Cardiac muscle cell (in vitro differentiated cells and primary cell): Measurements from ENCODE around the gene CHN2. TPM values are rescaled to one million over a fixed set of nuclear protein-coding genes. Genes with fewer than 3 reads are reported as not detected.

Experiments
- DNase-seq, 2 donors: peaks; one replicate each; pipeline versions ENCODE4 v3.0.0 to v3.0.0-alpha.2; 2010 to 2017; ENCODE audit warnings: low read depth in 1 of 2, low spot score in 1 of 2
- H3K27ac ChIP-seq: fragments of 200-600 bp; sonication (generic); 2 replicates; pipeline ENCODE4 v1.5.1; 2016
- H3K27me3 ChIP-seq: fragments of 200-600 bp; sonication (generic); 2 replicates; pipeline ENCODE4 v1.6.0; 2016; ENCODE audit warnings: control low read depth
- H3K36me3 ChIP-seq: fragments of 200-600 bp; sonication (generic); 2 replicates; pipeline ENCODE4 v1.5.1; 2016; ENCODE audit warnings: control low read depth
- H3K4me1 ChIP-seq: fragments of 200-600 bp; sonication (generic); 2 replicates; pipeline ENCODE4 v1.8.1; 2017; ENCODE audit warnings: low read depth, mild to moderate bottlenecking, mixed run types
- H3K4me3 ChIP-seq: fragments of 200-600 bp; sonication (generic); 2 replicates; pipeline ENCODE4 v1.5.1; 2016; ENCODE audit warnings: mild to moderate bottlenecking
- H3K9me3 ChIP-seq: fragments of 200-600 bp; sonication (generic); 2 replicates; pipeline ENCODE4 v1.5.1; 2017; ENCODE audit warnings: low read depth, mild to moderate bottlenecking, control low read depth
- polyA plus RNA-seq: library from polyadenylated mRNA; unstranded; fragments of >200 nt; fragmentation: Nextera tagmentation; extraction: Ambion mirVana; gene quantifications from 2 replicates; pipeline ENCODE4 v1.2.1, GENCODE V29; 2016
- total RNA-seq: library from RNA; depleted of rRNA; stranded (reverse); fragments of >200 nt; gene quantifications from 2 replicates; pipeline ENCODE4 v1.2.3, GENCODE V29; 2016
- TF ChIP-seq, protein P1 (sequence below): IDR thresholded peaks from 2 replicates; pipeline ENCODE4 v1.5.1; 2012; ENCODE audit warnings: low read depth, mild to moderate bottlenecking, low read length

Gene CHN2
- total and polyA plus RNA-seq, 2 experiments from 2014 or later: 16.0 to 30.5 TPM

DNA sequence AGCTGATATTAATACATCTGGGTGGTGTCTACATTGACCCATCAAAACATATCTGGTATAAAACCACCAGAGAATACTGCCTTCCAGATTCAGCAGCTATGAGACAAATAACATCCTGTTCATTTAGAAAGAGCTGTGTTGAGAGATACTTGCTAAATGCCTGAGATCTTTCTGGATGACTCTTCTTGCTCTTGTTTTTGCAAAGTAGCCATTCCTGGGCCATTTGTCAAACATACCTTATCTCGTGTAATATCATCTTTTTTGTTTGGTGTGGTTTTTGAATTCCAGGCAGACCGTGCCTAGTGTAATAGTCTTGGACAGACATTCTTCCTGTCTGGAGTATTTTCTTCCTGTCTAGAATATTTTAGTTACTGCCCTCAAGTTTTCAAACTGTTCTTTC lies 294.4 kb downstream of the CHN2 start:
- Histone ChIP-seq H3K4me3 (no peak overlapping the region), H3K4me1 (peaks cover 31% of the 10 kb centered on the region), H3K36me3 (no peaks in the 10 kb centered on the region), H3K27me3 (no peaks in the 10 kb centered on the region), H3K9me3 (no peaks in the 10 kb centered on the region), H3K27ac (no peak overlapping the region)
- TF ChIP-seq, protein P1, sequence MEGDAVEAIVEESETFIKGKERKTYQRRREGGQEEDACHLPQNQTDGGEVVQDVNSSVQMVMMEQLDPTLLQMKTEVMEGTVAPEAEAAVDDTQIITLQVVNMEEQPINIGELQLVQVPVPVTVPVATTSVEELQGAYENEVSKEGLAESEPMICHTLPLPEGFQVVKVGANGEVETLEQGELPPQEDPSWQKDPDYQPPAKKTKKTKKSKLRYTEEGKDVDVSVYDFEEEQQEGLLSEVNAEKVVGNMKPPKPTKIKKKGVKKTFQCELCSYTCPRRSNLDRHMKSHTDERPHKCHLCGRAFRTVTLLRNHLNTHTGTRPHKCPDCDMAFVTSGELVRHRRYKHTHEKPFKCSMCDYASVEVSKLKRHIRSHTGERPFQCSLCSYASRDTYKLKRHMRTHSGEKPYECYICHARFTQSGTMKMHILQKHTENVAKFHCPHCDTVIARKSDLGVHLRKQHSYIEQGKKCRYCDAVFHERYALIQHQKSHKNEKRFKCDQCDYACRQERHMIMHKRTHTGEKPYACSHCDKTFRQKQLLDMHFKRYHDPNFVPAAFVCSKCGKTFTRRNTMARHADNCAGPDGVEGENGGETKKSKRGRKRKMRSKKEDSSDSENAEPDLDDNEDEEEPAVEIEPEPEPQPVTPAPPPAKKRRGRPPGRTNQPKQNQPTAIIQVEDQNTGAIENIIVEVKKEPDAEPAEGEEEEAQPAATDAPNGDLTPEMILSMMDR: no peak
- peak in 1 of 2 donors; percentile 90 for DNase-seq

DNA sequence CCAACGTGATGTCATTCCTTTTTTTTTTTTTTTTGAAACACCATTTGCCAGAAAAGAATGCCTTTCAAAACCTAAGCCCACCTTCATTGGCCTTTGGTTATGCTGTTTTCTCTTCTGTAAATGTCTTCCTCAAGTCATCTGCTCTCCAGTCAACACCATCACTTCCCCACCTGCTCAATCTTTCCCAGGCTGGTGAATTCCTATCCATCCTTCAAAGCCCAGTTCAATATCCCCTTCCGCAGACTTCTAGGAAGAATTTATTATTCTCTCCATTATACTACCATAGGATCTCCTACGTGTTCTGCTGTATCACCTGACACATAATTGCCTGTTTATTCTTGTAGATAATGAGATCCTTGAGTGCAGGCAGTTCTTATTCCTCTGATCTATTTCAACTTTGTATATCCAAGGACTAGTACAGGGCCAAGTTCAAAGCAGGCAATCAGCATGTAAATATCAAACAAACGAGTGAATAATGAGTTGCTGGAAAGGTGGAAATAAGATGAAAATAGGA lies 295.6 kb downstream of the CHN2 start:
- DNase-seq: no peak
- H3K9me3 ChIP-seq: no peaks in the 10 kb centered on the region
- H3K4me3 ChIP-seq: no peak overlapping the region
- H3K4me1 ChIP-seq: peaks cover 22% of the 10 kb centered on the region
- H3K27ac ChIP-seq: no peak overlapping the region
- TF ChIP-seq, protein P1: no peak
- H3K27me3 ChIP-seq: no peaks in the 10 kb centered on the region
- H3K36me3 ChIP-seq: no peaks in the 10 kb centered on the region

DNA sequence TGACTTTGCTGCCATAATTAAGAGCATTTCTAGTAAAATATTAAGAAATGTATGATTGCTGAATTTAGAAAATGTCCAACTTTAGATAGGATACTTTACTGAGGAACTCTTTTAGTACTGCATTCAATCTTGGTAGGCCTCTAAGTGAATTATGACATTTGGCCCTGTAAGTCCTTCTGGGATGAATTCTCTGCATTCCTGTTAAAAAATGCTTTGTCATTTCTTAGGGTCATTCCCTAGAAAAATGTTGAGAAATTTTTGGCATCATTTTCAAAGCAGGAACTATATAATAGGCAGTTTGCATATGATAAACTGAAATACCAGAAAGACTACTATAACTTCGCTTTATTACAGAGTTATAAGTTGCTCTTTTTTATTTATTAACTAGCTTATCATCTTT lies 299.8 kb downstream of the CHN2 start:
- Histone ChIP-seq H3K4me1 (no peaks in the 10 kb centered on the region), H3K27me3 (no peaks in the 10 kb centered on the region), H3K36me3 (no peaks in the 10 kb centered on the region), H3K27ac (no peak overlapping the region), H3K9me3 (no peaks in the 10 kb centered on the region), H3K4me3 (no peak overlapping the region)
- peak in 1 of 2 donors; percentile 87 for DNase-seq
- TF ChIP-seq, protein P1: no peak

DNA sequence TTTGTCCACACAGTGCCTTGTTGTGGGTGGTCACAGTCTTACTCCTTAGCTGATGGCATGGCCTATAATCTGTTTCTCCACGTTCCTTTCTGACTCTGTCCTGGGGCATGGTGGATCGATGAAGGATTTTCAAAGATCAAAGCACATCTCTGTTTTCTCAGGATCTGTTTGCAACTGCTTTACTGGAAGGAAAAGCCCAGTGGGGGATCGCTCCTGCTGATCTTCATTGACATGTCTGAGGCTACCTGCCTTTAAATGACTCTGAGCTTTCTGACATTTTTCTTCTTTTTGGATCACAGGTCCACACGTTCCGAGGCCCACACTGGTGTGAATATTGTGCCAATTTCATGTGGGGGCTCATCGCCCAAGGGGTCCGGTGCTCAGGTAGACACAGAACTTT lies 301.1 kb downstream of the CHN2 start:
- DNase-seq: no peak

DNA sequence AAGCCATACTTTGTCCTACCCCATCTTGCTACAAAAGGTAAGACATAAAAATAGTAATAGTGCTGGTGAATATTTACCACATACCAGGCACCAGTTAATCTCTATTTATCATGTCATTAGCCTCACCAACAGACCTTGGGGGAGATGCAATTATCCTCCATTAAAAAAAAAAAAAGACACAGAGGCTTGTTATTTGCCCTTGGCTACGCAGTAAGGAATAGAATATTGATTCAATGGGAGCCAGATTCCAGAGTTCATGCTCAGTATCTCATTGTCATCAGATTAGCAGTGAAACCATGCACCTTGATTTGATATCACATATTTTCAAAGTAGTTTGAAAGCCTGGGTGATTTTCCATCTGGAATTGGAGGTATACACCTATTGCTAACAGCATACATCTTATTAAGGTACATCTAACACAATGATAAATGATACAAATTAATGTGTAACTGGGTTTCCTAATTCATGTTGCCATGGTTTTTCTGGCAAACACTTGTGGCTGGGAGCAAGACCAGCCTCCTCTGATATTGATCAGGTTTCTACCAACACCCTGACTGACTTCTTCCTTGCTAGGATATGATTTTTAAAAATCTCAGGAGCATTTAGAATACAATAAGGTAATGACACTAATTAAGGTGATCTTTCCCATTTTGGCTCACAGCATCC lies 301.9 kb downstream of the CHN2 start:
- Histone ChIP-seq H3K9me3 (no peaks in the 10 kb centered on the region), H3K4me1 (no peaks in the 10 kb centered on the region), H3K27me3 (no peaks in the 10 kb centered on the region), H3K4me3 (no peak overlapping the region), H3K36me3 (no peaks in the 10 kb centered on the region), H3K27ac (no peak overlapping the region)
- no peak for DNase-seq
- TF ChIP-seq, protein P1: no peak

More for the DNA sequence above, 301.1 kb downstream of the CHN2 start:
- H3K9me3 ChIP-seq: no peaks in the 10 kb centered on the region
- H3K36me3 ChIP-seq: no peaks in the 10 kb centered on the region
- H3K27ac ChIP-seq: no peak overlapping the region
- no peaks in the 10 kb centered on the region for H3K4me1 ChIP-seq
- TF ChIP-seq, protein P1: no peak
- H3K27me3 ChIP-seq: no peaks in the 10 kb centered on the region
- no peak overlapping the region for H3K4me3 ChIP-seq
